ENCODE measurements around the gene KLHL36.

The KLHL36 gene

GRCh38 chr16:84649511-84649861 lies 1.2 kb downstream of the KLHL36 start:
- TF ChIP-seq CTCF (IDR thresholded peaks at IDR 0.05; ENCODE audit: low read depth, low read length) = no peak
- H3K4me3 ChIP-seq (ENCODE audit: low read depth, low read length) = peak overlapping the region; percentile 76

GRCh38 chr16:84650062-84650991 lies 2.0 kb downstream of the KLHL36 start:
- TF ChIP-seq CTCF (IDR thresholded peaks at IDR 0.05; ENCODE audit: low read depth, low read length) = no peak
- no peak overlapping the region for H3K4me3 ChIP-seq (ENCODE audit: low read depth, low read length)

GRCh38 chr16:84652566-84652965 lies 4.3 kb downstream of the KLHL36 start:
- H3K4me3 ChIP-seq (ENCODE audit: low read depth, low read length) = no peak overlapping the region
- no peak for TF ChIP-seq CTCF (IDR thresholded peaks at IDR 0.05; ENCODE audit: low read depth, low read length)

GRCh38 chr16:84654238-84654637 lies 5.9 kb downstream of the KLHL36 start:
- TF ChIP-seq CTCF (IDR thresholded peaks at IDR 0.05; ENCODE audit: low read depth, low read length) = no peak
- H3K4me3 ChIP-seq (ENCODE audit: low read depth, low read length) = no peak overlapping the region

GRCh38 chr16:84654998-84655397 lies 6.7 kb downstream of the KLHL36 start:
- no peak for TF ChIP-seq CTCF (IDR thresholded peaks at IDR 0.05; ENCODE audit: low read depth, low read length)
- H3K4me3 ChIP-seq (ENCODE audit: low read depth, low read length) = no peak overlapping the region

- H3K4me3 ChIP-seq (ENCODE audit: low read depth, low read length) = no peak overlapping the region
- no peak for TF ChIP-seq CTCF (IDR thresholded peaks at IDR 0.05; ENCODE audit: low read depth, low read length)
Observed at GRCh38 chr16:84656649-84657048, 8.3 kb downstream of the KLHL36 start.

- H3K4me3 ChIP-seq (ENCODE audit: low read depth, low read length) = no peak overlapping the region
- no peak for TF ChIP-seq CTCF (IDR thresholded peaks at IDR 0.05; ENCODE audit: low read depth, low read length)
Observed at GRCh38 chr16:84657229-84657837, 9.0 kb downstream of the KLHL36 start.
